WTC11 (cell line): ENCODE measurements around the gene KLHL41. TPM values are rescaled to one million over a fixed set of nuclear protein-coding genes. Genes with fewer than 3 reads are reported as not detected.

ENCODE experiments used
- ATAC-seq: fragments of 200-7000 bp; cut with Tn5 transposase; 2 replicates; pipeline ENCODE4 v1.10.0; 2021; ENCODE audit warnings: mild to moderate bottlenecking, moderate library complexity
- CTCF ChIA-PET: fragments of 300-600 bp; sonication (Branson Sonifier 250); formaldehyde crosslinking; loops from one replicate; lab custom pipeline; 2021; ENCODE audit warnings: antibody characterized with exemption; lab: Charles Lee
- POLR2A ChIA-PET: fragments of 350-600 bp; sonication (Branson Sonifier 250); formaldehyde crosslinking; loops from one replicate; lab custom pipeline; 2021; ENCODE audit warnings: antibody characterized with exemption; lab: Charles Lee
- DNase-seq: peaks from one replicate; pipeline ENCODE4 v3.0.0; 2021; ENCODE audit warnings: low spot score
- H3K27ac Mint-ChIP-seq: 2 replicates; pipeline ENCODE4 v1.8.0; 2021; ENCODE audit warnings: mixed read lengths
- H3K27me3 Mint-ChIP-seq: 2 replicates; pipeline ENCODE4 v1.8.0; 2021; ENCODE audit warnings: low read depth, mild to moderate bottlenecking, moderate library complexity, mixed read lengths
- H3K36me3 Mint-ChIP-seq: 2 replicates; pipeline ENCODE4 v1.8.0; 2021; ENCODE audit warnings: mixed read lengths
- H3K4me1 Mint-ChIP-seq: 2 replicates; pipeline ENCODE4 v1.8.0; 2022; ENCODE audit warnings: mixed read lengths
- H3K4me3 Mint-ChIP-seq: 2 replicates; pipeline ENCODE4 v1.8.0; 2021; ENCODE audit warnings: mild to moderate bottlenecking, moderate library complexity, mixed read lengths
- H3K9me3 Mint-ChIP-seq: 2 replicates; pipeline ENCODE4 v1.8.0; 2021; ENCODE audit warnings: mixed read lengths
- CBFB ChIP-seq: sonication (generic); formaldehyde crosslinking; IDR thresholded peaks from 2 replicates; pipeline ENCODE4 v1.8.1; 2022; ENCODE audit warnings: mild to moderate bottlenecking, low read depth, missing genetic modification reagents
- ELF4 ChIP-seq: sonication (generic); formaldehyde crosslinking; IDR thresholded peaks from 2 replicates; pipeline ENCODE4 v1.8.1; 2022; ENCODE audit warnings: low read depth, mild to moderate bottlenecking, moderate library complexity, missing genetic modification reagents
- ETV6 ChIP-seq: sonication (generic); formaldehyde crosslinking; IDR thresholded peaks from 2 replicates; pipeline ENCODE4 v1.8.1; 2022; ENCODE audit warnings: mild to moderate bottlenecking, missing genetic modification reagents
- FOXK1 ChIP-seq: sonication (generic); formaldehyde crosslinking; IDR thresholded peaks from 2 replicates; pipeline ENCODE4 v1.8.0; 2022; ENCODE audit warnings: mild to moderate bottlenecking, moderate library complexity, missing genetic modification reagents
- FOXP1 ChIP-seq: sonication (generic); formaldehyde crosslinking; IDR thresholded peaks from 2 replicates; pipeline ENCODE4 v1.8.0; 2022; ENCODE audit warnings: missing genetic modification reagents, mild to moderate bottlenecking, moderate library complexity, borderline replicate concordance
- JAZF1 ChIP-seq: fragments of 250-450 bp; sonication (Bioruptor Pico); IDR thresholded peaks from 2 replicates; pipeline ENCODE4 v1.9.0; 2021; ENCODE audit warnings: moderate library complexity, mild to moderate bottlenecking, inconsistent platforms
- NFE2L1 ChIP-seq: sonication (generic); formaldehyde crosslinking; IDR thresholded peaks from 2 replicates; pipeline ENCODE4 v1.8.1; 2023; ENCODE audit warnings: missing genetic modification reagents
- SMAD3 ChIP-seq: sonication (generic); formaldehyde crosslinking; IDR thresholded peaks from 2 replicates; pipeline ENCODE4 v1.8.0; 2022; ENCODE audit warnings: missing genetic modification reagents, mild to moderate bottlenecking, borderline replicate concordance
- SP1 ChIP-seq: sonication (generic); formaldehyde crosslinking; conservative IDR thresholded peaks from 2 replicates; pipeline ENCODE4 v1.8.1; 2022; ENCODE audit warnings: missing genetic modification reagents
- TEAD1 ChIP-seq: sonication (generic); formaldehyde crosslinking; IDR thresholded peaks from 2 replicates; pipeline ENCODE4 v1.8.0; 2022; ENCODE audit warnings: mild to moderate bottlenecking, missing genetic modification reagents
- TEAD4 ChIP-seq: sonication (generic); formaldehyde crosslinking; IDR thresholded peaks from 2 replicates; pipeline ENCODE4 v1.8.0; 2022; ENCODE audit warnings: mild to moderate bottlenecking, missing genetic modification reagents
- ZNF138 ChIP-seq: sonication (generic); formaldehyde crosslinking; conservative IDR thresholded peaks from 2 replicates; pipeline ENCODE4 v1.8.1; 2022; ENCODE audit warnings: mild to moderate bottlenecking, moderate library complexity, missing genetic modification reagents
- ZNF317 ChIP-seq: sonication (generic); formaldehyde crosslinking; IDR thresholded peaks from 2 replicates; pipeline ENCODE4 v1.8.1; 2023; ENCODE audit warnings: low read depth, mild to moderate bottlenecking, moderate library complexity, missing genetic modification reagents, borderline replicate concordance
- total RNA-seq: library from RNA; stranded (reverse); gene quantifications from 3 replicates; pipeline ENCODE4 v1.2.3, GENCODE V29; 2021
- TF ChIP-seq, protein P1 (sequence below): sonication (generic); formaldehyde crosslinking; conservative IDR thresholded peaks from 2 replicates; pipeline ENCODE4 v1.8.1; 2023; ENCODE audit warnings: mild to moderate bottlenecking, low read depth, missing genetic modification reagents, moderate library complexity
- TF ChIP-seq, protein P2 (sequence below): sonication (generic); formaldehyde crosslinking; conservative IDR thresholded peaks from 2 replicates; pipeline ENCODE4 v1.8.1; 2022; ENCODE audit warnings: mild to moderate bottlenecking, missing genetic modification reagents
- TF ChIP-seq, protein P3 (sequence below): fragments of 250-450 bp; sonication (Bioruptor Pico); IDR thresholded peaks from 2 replicates; pipeline ENCODE4 v1.9.0; 2021; ENCODE audit warnings: mild to moderate bottlenecking
- TF ChIP-seq, protein P4 (sequence below): fragments of 250-450 bp; sonication (Bioruptor Pico); IDR thresholded peaks from 2 replicates; pipeline ENCODE4 v1.9.0; 2021; ENCODE audit warnings: moderate library complexity, mild to moderate bottlenecking, inconsistent platforms, borderline replicate concordance
- TF ChIP-seq, protein P5 (sequence below): sonication (generic); formaldehyde crosslinking; IDR thresholded peaks from 2 replicates; pipeline ENCODE4 v1.8.0; 2022; ENCODE audit warnings: mild to moderate bottlenecking, missing genetic modification reagents
- TF ChIP-seq, protein P6 (sequence below): sonication (generic); formaldehyde crosslinking; IDR thresholded peaks from 2 replicates; pipeline ENCODE4 v1.8.0; 2023; ENCODE audit warnings: missing genetic modification reagents, mild to moderate bottlenecking, borderline replicate concordance
- TF ChIP-seq, protein P7 (sequence below): sonication (generic); formaldehyde crosslinking; IDR thresholded peaks from 2 replicates; pipeline ENCODE4 v1.8.1; 2023; ENCODE audit warnings: mild to moderate bottlenecking, moderate library complexity, missing genetic modification reagents

The KLHL41 gene
- total RNA-seq, 1 experiment from 2014 or later = not detected

DNA sequence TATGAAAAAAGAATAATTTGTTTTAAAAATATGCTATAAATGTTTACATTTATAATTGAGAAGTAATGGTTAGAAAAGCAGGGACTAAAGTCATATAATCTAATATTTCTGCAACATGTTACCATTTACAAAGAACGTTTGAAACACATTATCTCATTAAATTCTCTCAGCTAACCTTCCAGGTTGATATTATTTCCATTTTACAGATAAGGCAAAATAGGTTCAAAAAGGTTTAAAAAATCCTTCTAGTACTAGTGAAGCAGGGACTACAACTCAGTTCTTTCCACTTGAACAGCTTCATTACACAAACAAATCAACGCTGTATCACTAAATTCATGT, 63.3 kb downstream of the KLHL41 start:
- H3K27me3 Mint-ChIP-seq = peaks cover 10% of the 10 kb centered on the region; the same call in 1 of the 2 replicates
- H3K9me3 Mint-ChIP-seq = peaks cover 6% of the 10 kb centered on the region; the same call in 1 of the 2 replicates
- peak overlapping the region; percentile 98 for H3K27ac Mint-ChIP-seq
- CTCF ChIA-PET = interaction anchor here (1.2 kb wide), 1 partner anchor 12 kb away, joined by 3 read pairs; no protein-coding TSS in a partner anchor
- DNase-seq = no peak
- peak overlapping the region; percentile 98 for H3K4me3 Mint-ChIP-seq
- peaks cover 11% of the 10 kb centered on the region; the same call in 1 of the 2 replicates for H3K4me1 Mint-ChIP-seq
- H3K36me3 Mint-ChIP-seq = peaks cover 7% of the 10 kb centered on the region; the same call in 1 of the 2 replicates
- POLR2A ChIA-PET = interaction anchor here (0.5 to 1.3 kb wide), 3 partner anchors 10 to 91 kb away, joined by 3 to 9 read pairs (median 5); no protein-coding TSS in a partner anchor
- no peak for ATAC-seq
- TF ChIP-seq, protein P1, sequence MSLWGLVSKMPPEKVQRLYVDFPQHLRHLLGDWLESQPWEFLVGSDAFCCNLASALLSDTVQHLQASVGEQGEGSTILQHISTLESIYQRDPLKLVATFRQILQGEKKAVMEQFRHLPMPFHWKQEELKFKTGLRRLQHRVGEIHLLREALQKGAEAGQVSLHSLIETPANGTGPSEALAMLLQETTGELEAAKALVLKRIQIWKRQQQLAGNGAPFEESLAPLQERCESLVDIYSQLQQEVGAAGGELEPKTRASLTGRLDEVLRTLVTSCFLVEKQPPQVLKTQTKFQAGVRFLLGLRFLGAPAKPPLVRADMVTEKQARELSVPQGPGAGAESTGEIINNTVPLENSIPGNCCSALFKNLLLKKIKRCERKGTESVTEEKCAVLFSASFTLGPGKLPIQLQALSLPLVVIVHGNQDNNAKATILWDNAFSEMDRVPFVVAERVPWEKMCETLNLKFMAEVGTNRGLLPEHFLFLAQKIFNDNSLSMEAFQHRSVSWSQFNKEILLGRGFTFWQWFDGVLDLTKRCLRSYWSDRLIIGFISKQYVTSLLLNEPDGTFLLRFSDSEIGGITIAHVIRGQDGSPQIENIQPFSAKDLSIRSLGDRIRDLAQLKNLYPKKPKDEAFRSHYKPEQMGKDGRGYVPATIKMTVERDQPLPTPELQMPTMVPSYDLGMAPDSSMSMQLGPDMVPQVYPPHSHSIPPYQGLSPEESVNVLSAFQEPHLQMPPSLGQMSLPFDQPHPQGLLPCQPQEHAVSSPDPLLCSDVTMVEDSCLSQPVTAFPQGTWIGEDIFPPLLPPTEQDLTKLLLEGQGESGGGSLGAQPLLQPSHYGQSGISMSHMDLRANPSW = no peak
- TF ChIP-seq CBFB (CRISPR knock-in tag) = no peak
- TF ChIP-seq SMAD3 (CRISPR knock-in tag) = no peak
- TF ChIP-seq, protein P2, sequence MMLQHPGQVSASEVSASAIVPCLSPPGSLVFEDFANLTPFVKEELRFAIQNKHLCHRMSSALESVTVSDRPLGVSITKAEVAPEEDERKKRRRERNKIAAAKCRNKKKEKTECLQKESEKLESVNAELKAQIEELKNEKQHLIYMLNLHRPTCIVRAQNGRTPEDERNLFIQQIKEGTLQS (CRISPR knock-in tag) = no peak
- TF ChIP-seq, protein P3, sequence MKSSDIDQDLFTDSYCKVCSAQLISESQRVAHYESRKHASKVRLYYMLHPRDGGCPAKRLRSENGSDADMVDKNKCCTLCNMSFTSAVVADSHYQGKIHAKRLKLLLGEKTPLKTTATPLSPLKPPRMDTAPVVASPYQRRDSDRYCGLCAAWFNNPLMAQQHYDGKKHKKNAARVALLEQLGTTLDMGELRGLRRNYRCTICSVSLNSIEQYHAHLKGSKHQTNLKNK = no peak
- no peak for TF ChIP-seq ZNF138 (CRISPR knock-in tag)
- TF ChIP-seq NFE2L1 (CRISPR knock-in tag) = no peak
- no peak for TF ChIP-seq FOXP1 (CRISPR knock-in tag)
- TF ChIP-seq, protein P4, sequence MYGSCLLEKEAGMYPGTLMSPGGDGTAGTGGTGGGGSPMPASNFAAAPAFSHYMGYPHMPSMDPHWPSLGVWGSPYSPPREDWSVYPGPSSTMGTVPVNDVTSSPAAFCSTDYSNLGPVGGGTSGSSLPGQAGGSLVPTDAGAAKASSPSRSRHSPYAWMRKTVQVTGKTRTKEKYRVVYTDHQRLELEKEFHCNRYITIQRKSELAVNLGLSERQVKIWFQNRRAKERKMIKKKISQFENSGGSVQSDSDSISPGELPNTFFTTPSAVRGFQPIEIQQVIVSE (CRISPR knock-in tag) = no peak
- no peak for TF ChIP-seq ZNF317 (CRISPR knock-in tag)
- TF ChIP-seq ELF4 = no peak
- TF ChIP-seq TEAD4 (CRISPR knock-in tag) = no peak
- no peak for TF ChIP-seq JAZF1

DNA sequence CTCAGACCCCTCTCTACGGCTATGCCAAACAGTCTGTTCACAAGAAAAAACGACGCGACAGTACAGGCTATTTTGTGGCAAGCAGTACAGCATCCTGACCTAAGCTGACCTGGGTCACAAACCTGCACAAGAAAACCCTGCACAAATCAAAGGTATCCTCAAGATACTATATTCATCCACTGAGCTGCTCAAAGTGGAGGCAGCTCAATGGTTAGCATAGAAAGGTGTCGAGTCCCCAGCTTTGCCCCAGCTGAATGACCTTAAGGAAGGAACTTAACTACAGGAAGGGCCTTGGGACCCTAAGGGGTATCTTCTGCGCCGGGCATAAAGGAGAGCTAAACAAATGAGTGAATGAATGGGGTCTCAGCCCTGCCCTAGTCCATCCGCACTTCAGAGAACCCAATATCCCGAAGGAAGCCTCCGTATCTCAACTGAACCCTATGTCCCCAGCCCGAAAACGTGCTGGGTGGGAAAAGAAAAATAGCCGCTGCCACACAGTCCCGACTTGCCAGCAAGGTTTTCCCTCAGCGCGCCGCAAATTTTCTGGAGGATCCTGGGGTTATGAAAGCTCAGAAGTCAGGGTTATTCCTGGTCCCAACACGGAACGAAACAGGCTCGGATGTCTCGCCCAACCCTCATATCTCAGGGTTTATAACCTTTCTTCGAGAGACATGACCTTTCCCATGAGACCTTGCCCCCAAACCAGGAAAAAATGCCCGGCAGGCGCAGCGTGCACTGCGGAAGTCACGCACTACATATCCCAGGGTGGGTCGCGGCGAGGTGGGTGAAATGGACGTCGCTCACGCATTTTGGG, 63.9 kb downstream of the KLHL41 start, which contains the start of gene FASTKD1:
FASTKD1 (minus strand) TSS at position 706 of the 814 bp plus-strand sequence. CDS start 1,836 bp downstream, outside the sequence.
- peaks cover 11% of the 10 kb centered on the region; the same call in 1 of the 2 replicates for H3K4me1 Mint-ChIP-seq
- CTCF ChIA-PET = interaction anchor here (1.2 kb wide), 1 partner anchor 12 kb away, joined by 3 read pairs; no protein-coding TSS in a partner anchor
- H3K27me3 Mint-ChIP-seq = peaks cover 14% of the 10 kb centered on the region; the same call in 1 of the 2 replicates
- TF ChIP-seq ETV6 (CRISPR knock-in tag) (peak; percentile 49; the same call in 1 of the 2 replicates), TEAD1 (CRISPR knock-in tag) (peak; percentile 71), SP1 (CRISPR knock-in tag) (peak; percentile 81), FOXK1 (CRISPR knock-in tag) (peak; percentile 82)
- TF ChIP-seq, protein P5, sequence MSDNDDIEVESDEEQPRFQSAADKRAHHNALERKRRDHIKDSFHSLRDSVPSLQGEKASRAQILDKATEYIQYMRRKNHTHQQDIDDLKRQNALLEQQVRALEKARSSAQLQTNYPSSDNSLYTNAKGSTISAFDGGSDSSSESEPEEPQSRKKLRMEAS (CRISPR knock-in tag) = peak; percentile 80
- TF ChIP-seq, protein P6, sequence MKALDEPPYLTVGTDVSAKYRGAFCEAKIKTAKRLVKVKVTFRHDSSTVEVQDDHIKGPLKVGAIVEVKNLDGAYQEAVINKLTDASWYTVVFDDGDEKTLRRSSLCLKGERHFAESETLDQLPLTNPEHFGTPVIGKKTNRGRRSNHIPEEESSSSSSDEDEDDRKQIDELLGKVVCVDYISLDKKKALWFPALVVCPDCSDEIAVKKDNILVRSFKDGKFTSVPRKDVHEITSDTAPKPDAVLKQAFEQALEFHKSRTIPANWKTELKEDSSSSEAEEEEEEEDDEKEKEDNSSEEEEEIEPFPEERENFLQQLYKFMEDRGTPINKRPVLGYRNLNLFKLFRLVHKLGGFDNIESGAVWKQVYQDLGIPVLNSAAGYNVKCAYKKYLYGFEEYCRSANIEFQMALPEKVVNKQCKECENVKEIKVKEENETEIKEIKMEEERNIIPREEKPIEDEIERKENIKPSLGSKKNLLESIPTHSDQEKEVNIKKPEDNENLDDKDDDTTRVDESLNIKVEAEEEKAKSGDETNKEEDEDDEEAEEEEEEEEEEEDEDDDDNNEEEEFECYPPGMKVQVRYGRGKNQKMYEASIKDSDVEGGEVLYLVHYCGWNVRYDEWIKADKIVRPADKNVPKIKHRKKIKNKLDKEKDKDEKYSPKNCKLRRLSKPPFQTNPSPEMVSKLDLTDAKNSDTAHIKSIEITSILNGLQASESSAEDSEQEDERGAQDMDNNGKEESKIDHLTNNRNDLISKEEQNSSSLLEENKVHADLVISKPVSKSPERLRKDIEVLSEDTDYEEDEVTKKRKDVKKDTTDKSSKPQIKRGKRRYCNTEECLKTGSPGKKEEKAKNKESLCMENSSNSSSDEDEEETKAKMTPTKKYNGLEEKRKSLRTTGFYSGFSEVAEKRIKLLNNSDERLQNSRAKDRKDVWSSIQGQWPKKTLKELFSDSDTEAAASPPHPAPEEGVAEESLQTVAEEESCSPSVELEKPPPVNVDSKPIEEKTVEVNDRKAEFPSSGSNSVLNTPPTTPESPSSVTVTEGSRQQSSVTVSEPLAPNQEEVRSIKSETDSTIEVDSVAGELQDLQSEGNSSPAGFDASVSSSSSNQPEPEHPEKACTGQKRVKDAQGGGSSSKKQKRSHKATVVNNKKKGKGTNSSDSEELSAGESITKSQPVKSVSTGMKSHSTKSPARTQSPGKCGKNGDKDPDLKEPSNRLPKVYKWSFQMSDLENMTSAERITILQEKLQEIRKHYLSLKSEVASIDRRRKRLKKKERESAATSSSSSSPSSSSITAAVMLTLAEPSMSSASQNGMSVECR = 0 out of 2 replicates have a peak, but pooled peaks have one; percentile 66
- TF ChIP-seq, protein P7, sequence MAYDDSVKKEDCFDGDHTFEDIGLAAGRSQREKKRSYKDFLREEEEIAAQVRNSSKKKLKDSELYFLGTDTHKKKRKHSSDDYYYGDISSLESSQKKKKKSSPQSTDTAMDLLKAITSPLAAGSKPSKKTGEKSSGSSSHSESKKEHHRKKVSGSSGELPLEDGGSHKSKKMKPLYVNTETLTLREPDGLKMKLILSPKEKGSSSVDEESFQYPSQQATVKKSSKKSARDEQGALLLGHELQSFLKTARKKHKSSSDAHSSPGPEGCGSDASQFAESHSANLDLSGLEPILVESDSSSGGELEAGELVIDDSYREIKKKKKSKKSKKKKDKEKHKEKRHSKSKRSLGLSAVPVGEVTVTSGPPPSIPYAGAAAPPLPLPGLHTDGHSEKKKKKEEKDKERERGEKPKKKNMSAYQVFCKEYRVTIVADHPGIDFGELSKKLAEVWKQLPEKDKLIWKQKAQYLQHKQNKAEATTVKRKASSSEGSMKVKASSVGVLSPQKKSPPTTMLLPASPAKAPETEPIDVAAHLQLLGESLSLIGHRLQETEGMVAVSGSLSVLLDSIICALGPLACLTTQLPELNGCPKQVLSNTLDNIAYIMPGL (CRISPR knock-in tag) = 0 out of 2 replicates have a peak, but pooled peaks have one; percentile 49

More for the DNA sequence above, 63.9 kb downstream of the KLHL41 start, which contains the start of gene FASTKD1:
- ATAC-seq (peak; percentile 97), DNase-seq (peak; percentile 92)
- peak within 1 kb of the TSS; percentile 98 for H3K4me3 Mint-ChIP-seq
- H3K9me3 Mint-ChIP-seq = peaks cover 6% of the 10 kb centered on the region; the same call in 1 of the 2 replicates
- H3K36me3 Mint-ChIP-seq = peaks cover 7% of the 10 kb centered on the region; the same call in 1 of the 2 replicates
- H3K27ac Mint-ChIP-seq = peak within 1 kb of the TSS; percentile 98
- POLR2A ChIA-PET = interaction anchor here (0.5 to 1.3 kb wide), 3 partner anchors 11 to 91 kb away, joined by 3 to 9 read pairs (median 5); no protein-coding TSS in a partner anchor
